ENCODE measurements around the gene GNAI3. TPM values are rescaled to one million over a fixed set of nuclear protein-coding genes. Genes with fewer than 3 reads are reported as not detected.

The GNAI3 gene
- total and polyA plus RNA-seq, 2 experiments from 2014 or later: 8.9 to 11.5 TPM

DNA sequence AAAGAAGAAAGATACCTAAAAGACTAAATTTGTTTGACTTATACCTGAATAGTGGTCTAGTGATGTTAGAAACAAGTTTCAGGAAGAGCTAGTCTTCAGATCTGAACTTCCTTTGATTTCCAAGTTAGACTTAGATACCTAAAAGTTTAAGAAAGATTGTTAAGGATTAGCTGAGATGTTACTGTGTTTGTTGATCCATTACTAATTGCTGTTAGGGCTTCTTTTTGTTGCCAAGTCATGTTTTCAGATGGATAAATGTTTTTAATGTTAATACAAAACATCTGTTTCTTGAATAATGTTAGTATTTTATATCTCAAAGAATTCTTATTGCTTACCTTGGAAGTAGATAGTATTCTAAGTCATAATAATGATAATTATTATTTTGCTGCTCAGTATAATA lies 11.6 kb downstream of the GNAI3 start:
- TF ChIP-seq, protein P1, sequence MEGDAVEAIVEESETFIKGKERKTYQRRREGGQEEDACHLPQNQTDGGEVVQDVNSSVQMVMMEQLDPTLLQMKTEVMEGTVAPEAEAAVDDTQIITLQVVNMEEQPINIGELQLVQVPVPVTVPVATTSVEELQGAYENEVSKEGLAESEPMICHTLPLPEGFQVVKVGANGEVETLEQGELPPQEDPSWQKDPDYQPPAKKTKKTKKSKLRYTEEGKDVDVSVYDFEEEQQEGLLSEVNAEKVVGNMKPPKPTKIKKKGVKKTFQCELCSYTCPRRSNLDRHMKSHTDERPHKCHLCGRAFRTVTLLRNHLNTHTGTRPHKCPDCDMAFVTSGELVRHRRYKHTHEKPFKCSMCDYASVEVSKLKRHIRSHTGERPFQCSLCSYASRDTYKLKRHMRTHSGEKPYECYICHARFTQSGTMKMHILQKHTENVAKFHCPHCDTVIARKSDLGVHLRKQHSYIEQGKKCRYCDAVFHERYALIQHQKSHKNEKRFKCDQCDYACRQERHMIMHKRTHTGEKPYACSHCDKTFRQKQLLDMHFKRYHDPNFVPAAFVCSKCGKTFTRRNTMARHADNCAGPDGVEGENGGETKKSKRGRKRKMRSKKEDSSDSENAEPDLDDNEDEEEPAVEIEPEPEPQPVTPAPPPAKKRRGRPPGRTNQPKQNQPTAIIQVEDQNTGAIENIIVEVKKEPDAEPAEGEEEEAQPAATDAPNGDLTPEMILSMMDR (IDR thresholded peaks at IDR 0.05; ENCODE audit: poor library complexity): no peak
- TF ChIP-seq EZH2 (IDR thresholded peaks at IDR 0.05; ENCODE audit: borderline replicate concordance) (no peak), EZH2phosphoT487 (IDR thresholded peaks at IDR 0.05; ENCODE audit: low read depth, severe bottlenecking, unreplicated experiment) (no peak)
- Histone ChIP-seq H3K79me2 (peaks cover 100% of the 10 kb centered on the region), H3K27ac (no peak overlapping the region), H3K9me2 (replicated peaks; ENCODE audit: insufficient read depth) (no peaks in the 10 kb centered on the region), H3K4me3 (no peak overlapping the region), H3K27me3 (no peaks in the 10 kb centered on the region), H3K9me3 (ENCODE audit: low read depth) (no peaks in the 10 kb centered on the region), H2AFZ (no peak overlapping the region), H3K4me2 (no peak overlapping the region), H4K20me1 (ENCODE audit: insufficient read depth, poor library complexity, severe bottlenecking) (peaks cover 97% of the 10 kb centered on the region), H3K36me3 (replicated peaks; ENCODE audit: insufficient read depth, low read depth) (no peaks in the 10 kb centered on the region), H3K4me1 (ENCODE audit: insufficient read depth) (peaks cover 32% of the 10 kb centered on the region)
- no peak for DNase-seq (ENCODE audit: low spot score)

DNA sequence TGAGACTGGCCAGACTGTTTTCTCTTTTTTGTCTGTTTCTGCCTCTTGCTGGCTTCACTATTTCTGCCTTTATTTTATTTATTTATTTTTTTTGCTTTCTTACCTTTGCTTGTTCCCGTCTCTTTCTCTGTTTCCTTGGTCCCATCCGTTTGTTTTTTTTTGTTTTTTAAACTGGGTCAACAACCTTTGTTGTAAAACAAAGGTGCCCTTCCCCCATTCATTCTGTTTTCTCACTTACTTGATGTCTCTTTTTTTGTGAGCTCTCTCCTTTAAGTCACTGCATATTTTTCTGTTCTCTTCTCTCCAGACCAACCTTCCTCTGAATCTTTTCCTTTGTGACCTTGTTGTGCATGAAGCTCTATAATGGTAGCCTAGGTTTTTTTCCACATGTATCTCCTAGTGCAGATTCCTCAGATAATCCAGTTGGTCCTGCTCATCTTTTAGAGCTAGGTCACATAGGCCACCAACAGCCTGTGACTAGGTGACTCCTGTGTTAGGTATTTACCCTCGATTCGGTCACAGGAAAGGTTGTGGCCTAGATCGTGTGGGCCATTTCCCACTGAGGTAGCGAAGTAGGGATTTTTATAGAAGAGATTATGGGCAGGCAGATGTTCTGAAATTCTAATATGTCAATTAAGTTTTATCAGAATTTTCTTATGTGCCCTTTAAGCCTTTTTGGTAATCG lies 15.9 kb downstream of the GNAI3 start:
- DNase-seq (ENCODE audit: low spot score): no peak
- no peak overlapping the region for H2AFZ ChIP-seq
- H3K9me2 ChIP-seq (replicated peaks; ENCODE audit: insufficient read depth): no peaks in the 10 kb centered on the region
- no peaks in the 10 kb centered on the region for H3K9me3 ChIP-seq (ENCODE audit: low read depth)
- H3K27me3 ChIP-seq: no peaks in the 10 kb centered on the region
- H3K27ac ChIP-seq: peak overlapping the region; percentile 8
- H3K79me2 ChIP-seq: peaks cover 100% of the 10 kb centered on the region
- no peak overlapping the region for H3K4me3 ChIP-seq
- TF ChIP-seq EZH2 (IDR thresholded peaks at IDR 0.05; ENCODE audit: borderline replicate concordance): no peak
- TF ChIP-seq, protein P1 (IDR thresholded peaks at IDR 0.05; ENCODE audit: poor library complexity): no peak
- H3K36me3 ChIP-seq (replicated peaks; ENCODE audit: insufficient read depth, low read depth): no peaks in the 10 kb centered on the region
- peaks cover 83% of the 10 kb centered on the region for H4K20me1 ChIP-seq (ENCODE audit: insufficient read depth, poor library complexity, severe bottlenecking)
- peaks cover 54% of the 10 kb centered on the region for H3K4me1 ChIP-seq (ENCODE audit: insufficient read depth)
- 67% methylated on average over 7 of the region's 7 CpGs for WGBS (ENCODE audit: low lambda C conversion rate, missing lambda C conversion rate)
- peak overlapping the region; percentile 13 for H3K4me2 ChIP-seq

DNA sequence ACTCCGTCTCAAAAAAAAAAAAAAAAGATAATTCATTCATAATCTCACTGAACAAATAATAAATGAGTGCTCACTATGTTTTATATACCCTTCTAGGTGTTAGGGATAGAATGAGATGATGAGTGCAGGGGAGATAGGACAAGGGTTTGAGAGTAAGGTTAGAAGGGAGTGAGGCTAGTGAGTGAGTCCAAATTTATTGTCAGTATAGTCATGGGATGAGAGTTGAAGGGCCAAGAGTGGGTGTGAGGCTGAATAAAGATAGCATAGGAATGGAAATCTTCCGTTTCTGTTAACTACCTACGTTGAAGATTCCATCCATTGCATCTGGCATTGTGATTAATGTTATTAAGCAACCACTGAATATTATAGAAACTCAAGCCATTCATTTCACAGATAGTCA lies 16.8 kb downstream of the GNAI3 start:
- no peaks in the 10 kb centered on the region for H3K27me3 ChIP-seq
- H3K4me1 ChIP-seq (ENCODE audit: insufficient read depth): peaks cover 63% of the 10 kb centered on the region
- peaks cover 100% of the 10 kb centered on the region for H3K79me2 ChIP-seq
- no peak for TF ChIP-seq EZH2 (IDR thresholded peaks at IDR 0.05; ENCODE audit: borderline replicate concordance)
- TF ChIP-seq, protein P1 (IDR thresholded peaks at IDR 0.05; ENCODE audit: poor library complexity): no peak
- no peak for TF ChIP-seq EZH2phosphoT487 (IDR thresholded peaks at IDR 0.05; ENCODE audit: low read depth, severe bottlenecking, unreplicated experiment)
- no peaks in the 10 kb centered on the region for H3K9me2 ChIP-seq (replicated peaks; ENCODE audit: insufficient read depth)
- no peak overlapping the region for H3K4me2 ChIP-seq
- no peak overlapping the region for H3K27ac ChIP-seq
- no peak overlapping the region for H2AFZ ChIP-seq
- no peak overlapping the region for H3K4me3 ChIP-seq
- peaks cover 79% of the 10 kb centered on the region for H4K20me1 ChIP-seq (ENCODE audit: insufficient read depth, poor library complexity, severe bottlenecking)
- WGBS (ENCODE audit: low lambda C conversion rate, missing lambda C conversion rate): 96% methylated on average over 3 of the region's 3 CpGs
- no peaks in the 10 kb centered on the region for H3K36me3 ChIP-seq (replicated peaks; ENCODE audit: insufficient read depth, low read depth)
- no peaks in the 10 kb centered on the region for H3K9me3 ChIP-seq (ENCODE audit: low read depth)
- DNase-seq (ENCODE audit: low spot score): no peak

Data from hepatocyte (in vitro differentiated cells).